Esophagus squamous epithelium (tissue), 5 donors: ENCODE results near the gene DUSP23. TPM values are rescaled to one million over a fixed set of nuclear protein-coding genes. Genes with fewer than 3 reads are reported as not detected.

Experiments
- DNase-seq: peaks from one replicate; lab custom pipeline; 2025; lab: John Stamatoyannopoulos, UW
- H3K27ac ChIP-seq, 4 donors: fragments of 200-600 bp; sonication (generic); one replicate each; pipeline ENCODE4 v1.5.1; 2016 to 2019; ENCODE audit warnings: mild to moderate bottlenecking in 1 of 4
- H3K27me3 ChIP-seq, 4 donors: fragments of 200-600 bp; sonication (generic); 1 replicate in 3 of 4; 2 replicates in 1 of 4; pipeline versions ENCODE4 v1.5.1 to v1.6.0; 2017 to 2021; ENCODE audit warnings: antibody characterized with exemption in 1 of 4
- H3K36me3 ChIP-seq, 3 donors: fragments of 200-600 bp; sonication (generic); one replicate each; pipeline ENCODE4 v1.5.1; 2016 to 2019
- H3K4me1 ChIP-seq, 3 donors: fragments of 200-600 bp; sonication (generic); one replicate each; pipeline ENCODE4 v1.5.1; 2017 to 2019
- H3K4me3 ChIP-seq, 4 donors: fragments of 200-600 bp; sonication (generic); 1 replicate in 3 of 4; 2 replicates in 1 of 4; pipeline ENCODE4 v1.5.1; 2016 to 2019; ENCODE audit warnings: mild to moderate bottlenecking in 2 of 4, moderate library complexity in 1 of 4
- H3K9me3 ChIP-seq, 3 donors: fragments of 200-600 bp; sonication (generic); one replicate each; pipeline ENCODE4 v1.5.1; 2016 to 2019
- POLR2A ChIP-seq, 4 donors: fragments of 450-650 bp; IDR thresholded peaks; one replicate each; pipeline ENCODE4 v1.6.1; 2017; ENCODE audit warnings: antibody characterized with exemption in 4 of 4, mild to moderate bottlenecking in 4 of 4, moderate library complexity in 3 of 4
- WGBS, 2 donors: methylation state at CpG; one replicate each; pipeline ENCODE4 v1.1.5; 2018; 5-methylcytosine and 5-hydroxymethylcytosine counted together
- intact Hi-C: fragments of 100-400 bp; cut with DNase I; formaldehyde crosslinking; loops from one replicate; pipeline ENCODE4 v1.15.0; 2022
- total RNA-seq, 4 donors: library from RNA; depleted of rRNA; stranded (reverse); fragments of >200 nt; gene quantifications; one replicate each; pipeline ENCODE4 v1.1.0, GENCODE V29; 2016
- TF ChIP-seq, protein P1 (sequence below), 6 experiments: fragments of 450-650 bp in 4 of 6; fragments of 200-600 bp in 2 of 6; sonication (generic) in 2 of 6; IDR thresholded peaks; one replicate each; pipeline ENCODE4 v1.5.1; 2016 to 2019; ENCODE audit warnings: antibody characterized with exemption in 6 of 6, mild to moderate bottlenecking in 4 of 6, moderate library complexity in 4 of 6
- donor health status: DM: yes; HTN: yes; CAD: no.

The DUSP23 gene
- total RNA-seq, 4 donors from 2014 or later = 65.2 to 103 (median 91.3) TPM

DNA sequence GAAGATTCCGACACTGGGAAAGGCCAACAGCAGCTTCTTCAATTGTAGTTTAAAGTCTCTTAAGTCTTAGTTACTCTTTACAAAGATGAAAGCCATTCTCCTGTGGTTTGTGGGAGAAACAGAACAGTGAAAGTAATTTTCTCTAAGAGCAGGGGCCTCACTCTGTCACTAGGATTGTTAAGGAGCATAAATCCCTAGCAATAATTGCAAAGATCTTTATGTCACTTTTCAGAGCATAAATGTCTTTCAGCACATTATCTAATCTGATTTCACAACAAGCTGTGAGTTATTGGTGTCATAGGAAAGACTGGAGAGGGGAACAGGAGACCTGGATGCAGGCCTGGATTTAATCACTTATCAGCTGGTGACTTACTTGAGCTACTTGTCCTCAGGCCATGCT lies 32.4 kb upstream of the DUSP23 start:
- Histone ChIP-seq H3K27me3 (no peaks in the 10 kb centered on the region), H3K9me3 (no peaks in the 10 kb centered on the region), H3K27ac (no peak overlapping the region), H3K4me1 (peaks cover 0 to 17% (median 9%) of the 10 kb centered on the region in 3 donors), H3K4me3 (no peak overlapping the region), H3K36me3 (no peaks in the 10 kb centered on the region)
- 84 to 93% methylated on average over 1 of the region's 1 CpG for whole genome bisulfite sequencing, 2 donors
- intact Hi-C loops = no loop called here
- TF ChIP-seq, protein P1, sequence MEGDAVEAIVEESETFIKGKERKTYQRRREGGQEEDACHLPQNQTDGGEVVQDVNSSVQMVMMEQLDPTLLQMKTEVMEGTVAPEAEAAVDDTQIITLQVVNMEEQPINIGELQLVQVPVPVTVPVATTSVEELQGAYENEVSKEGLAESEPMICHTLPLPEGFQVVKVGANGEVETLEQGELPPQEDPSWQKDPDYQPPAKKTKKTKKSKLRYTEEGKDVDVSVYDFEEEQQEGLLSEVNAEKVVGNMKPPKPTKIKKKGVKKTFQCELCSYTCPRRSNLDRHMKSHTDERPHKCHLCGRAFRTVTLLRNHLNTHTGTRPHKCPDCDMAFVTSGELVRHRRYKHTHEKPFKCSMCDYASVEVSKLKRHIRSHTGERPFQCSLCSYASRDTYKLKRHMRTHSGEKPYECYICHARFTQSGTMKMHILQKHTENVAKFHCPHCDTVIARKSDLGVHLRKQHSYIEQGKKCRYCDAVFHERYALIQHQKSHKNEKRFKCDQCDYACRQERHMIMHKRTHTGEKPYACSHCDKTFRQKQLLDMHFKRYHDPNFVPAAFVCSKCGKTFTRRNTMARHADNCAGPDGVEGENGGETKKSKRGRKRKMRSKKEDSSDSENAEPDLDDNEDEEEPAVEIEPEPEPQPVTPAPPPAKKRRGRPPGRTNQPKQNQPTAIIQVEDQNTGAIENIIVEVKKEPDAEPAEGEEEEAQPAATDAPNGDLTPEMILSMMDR (IDR thresholded peaks at IDR 0.05) = no peak
- DNase-seq = no peak

DNA sequence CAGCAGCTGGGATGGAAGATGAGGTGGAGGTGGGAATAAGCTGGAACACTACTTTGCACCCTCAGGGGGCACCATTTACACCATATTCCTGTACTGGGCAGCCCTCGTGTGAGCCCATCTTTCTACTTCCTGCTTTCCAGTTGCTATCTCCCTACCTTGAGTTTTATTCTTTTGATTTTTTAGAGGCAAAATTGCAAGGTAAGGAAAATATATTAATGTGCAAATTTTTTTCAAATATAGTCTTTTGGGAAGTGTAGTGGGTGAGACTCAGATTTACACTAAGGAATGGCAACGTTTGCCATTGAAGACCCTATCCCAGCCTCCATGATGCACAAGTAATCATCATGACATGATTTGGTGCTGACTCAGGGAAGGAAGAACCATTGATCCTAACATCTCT lies 31.1 kb upstream of the DUSP23 start:
- WGBS, 2 donors = 60 to 64% methylated on average over 2 of the region's 2 CpGs
- H3K36me3 ChIP-seq = no peaks in the 10 kb centered on the region

DNA sequence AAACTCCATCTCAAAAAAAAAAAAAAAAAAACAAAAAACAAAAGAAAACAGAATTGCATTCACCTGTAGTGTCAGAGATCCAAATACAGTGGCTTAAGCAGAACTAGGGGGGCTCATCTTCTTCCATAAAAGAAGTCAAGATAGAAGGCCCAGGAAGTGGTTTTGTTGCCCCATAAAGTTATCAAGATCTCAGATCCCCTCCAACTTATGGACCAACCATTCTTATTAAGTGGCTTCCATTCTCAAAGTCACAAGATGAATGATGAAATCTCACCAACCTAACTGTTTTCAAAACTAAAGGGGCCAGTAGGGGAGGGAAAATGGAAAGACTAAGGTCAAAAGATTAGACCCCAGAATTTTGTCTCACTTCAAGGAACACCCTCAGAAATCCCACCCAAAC lies 30.1 kb upstream of the DUSP23 start:
- intact Hi-C loops = no loop called here
- Histone ChIP-seq H3K4me1 (peaks cover 0 to 17% (median 9%) of the 10 kb centered on the region in 3 donors), H3K4me3 (no peak overlapping the region), H3K27me3 (no peaks in the 10 kb centered on the region), H3K27ac (no peak overlapping the region), H3K9me3 (no peaks in the 10 kb centered on the region), H3K36me3 (no peaks in the 10 kb centered on the region)
- no peak for TF ChIP-seq POLR2A (IDR thresholded peaks at IDR 0.05)
- TF ChIP-seq, protein P1 (IDR thresholded peaks at IDR 0.05) = no peak
- DNase-seq = no peak

More for the DNA sequence above, 31.1 kb upstream of the DUSP23 start:
- intact Hi-C loops = no loop called here
- Histone ChIP-seq H3K4me3 (no peak overlapping the region), H3K27me3 (no peaks in the 10 kb centered on the region), H3K4me1 (peaks cover 0 to 17% (median 9%) of the 10 kb centered on the region in 3 donors), H3K27ac (no peak overlapping the region), H3K9me3 (no peaks in the 10 kb centered on the region)
- TF ChIP-seq, protein P1 (IDR thresholded peaks at IDR 0.05) = no peak
- TF ChIP-seq POLR2A (IDR thresholded peaks at IDR 0.05) = no peak
- no peak for DNase-seq

DNA sequence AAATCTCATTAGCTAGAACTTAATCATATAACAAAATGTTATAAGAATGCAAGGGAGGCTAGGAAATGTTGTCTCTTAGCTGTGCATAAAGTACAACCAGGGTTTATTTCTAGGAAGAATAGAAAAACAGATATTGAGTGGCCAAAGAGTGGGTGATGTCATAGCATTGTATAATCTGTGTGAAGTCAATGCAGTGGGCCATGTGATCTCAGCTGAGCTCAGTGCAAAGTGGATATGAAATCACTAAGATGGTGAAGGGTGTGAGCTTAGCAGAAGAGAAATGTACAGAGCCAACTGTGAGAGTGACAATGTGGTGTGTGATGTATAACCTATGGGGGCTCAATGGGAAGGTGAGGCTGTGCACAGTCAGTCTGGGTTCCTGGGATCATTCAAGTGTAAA lies 29.7 kb upstream of the DUSP23 start:
- DNase-seq = no peak
- intact Hi-C loops = no loop called here
- no peak overlapping the region for H3K4me3 ChIP-seq
- H3K27ac ChIP-seq = peak overlapping the region in 2 of 4 donors; percentile 59 to 69
- TF ChIP-seq, protein P1 (IDR thresholded peaks at IDR 0.05) = no peak
- TF ChIP-seq POLR2A (IDR thresholded peaks at IDR 0.05) = no peak
- H3K36me3 ChIP-seq = no peaks in the 10 kb centered on the region
- no peaks in the 10 kb centered on the region for H3K9me3 ChIP-seq
- no peaks in the 10 kb centered on the region for H3K27me3 ChIP-seq
- H3K4me1 ChIP-seq = peaks cover 0 to 17% (median 9%) of the 10 kb centered on the region in 3 donors

DNA sequence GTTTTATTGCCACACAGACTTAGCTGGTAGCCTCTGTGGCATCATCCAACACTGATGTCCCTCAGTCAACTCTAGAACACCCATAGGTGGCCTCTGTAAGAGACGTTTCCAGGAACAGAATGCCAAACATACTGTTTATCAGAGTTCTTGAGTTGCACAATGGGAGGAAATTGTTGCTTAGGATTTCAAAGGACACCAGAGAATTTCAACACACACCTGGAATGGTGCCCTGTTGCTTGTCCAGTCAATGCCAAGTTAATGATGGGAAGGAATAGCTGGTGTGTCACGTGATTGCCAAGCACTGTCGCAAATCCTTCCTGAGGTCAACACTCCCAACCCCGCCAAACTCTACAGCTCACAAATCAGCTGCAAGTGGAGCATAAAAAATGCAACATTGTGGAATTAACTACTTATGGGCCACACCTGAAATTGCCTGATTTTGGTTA lies 28.6 kb upstream of the DUSP23 start:
- H3K27me3 ChIP-seq = no peaks in the 10 kb centered on the region
- H3K36me3 ChIP-seq = no peaks in the 10 kb centered on the region
- no peak overlapping the region for H3K4me3 ChIP-seq
- peak; percentile 19 for DNase-seq
- H3K27ac ChIP-seq = peak overlapping the region in 3 of 4 donors; percentile 21 to 69 (median 59)
- WGBS, 2 donors = 0 to 17% methylated on average over 3 to 4 of the region's 4 CpGs
- H3K9me3 ChIP-seq = no peaks in the 10 kb centered on the region
- peaks cover 0 to 17% (median 9%) of the 10 kb centered on the region in 3 donors for H3K4me1 ChIP-seq
- intact Hi-C loops = no loop called here
- no peak for TF ChIP-seq POLR2A (IDR thresholded peaks at IDR 0.05)
- TF ChIP-seq, protein P1 (IDR thresholded peaks at IDR 0.05) = no peak
